ENCODE results near the gene DYDC2.

- TF ChIP-seq CTCF (IDR thresholded peaks at IDR 0.05) = no peak
- TF ChIP-seq EZH2 (IDR thresholded peaks at IDR 0.05) = no peak
These were observed 56.9 kb downstream of the DYDC2 start for GRCh38 chr10:80413271-80413996.

Measured in neural progenitor cell (in vitro differentiated cells).